ENCODE measurements around the gene CEP170. TPM values are rescaled to one million over a fixed set of nuclear protein-coding genes. Genes with fewer than 3 reads are reported as not detected.

Gene CEP170
- total RNA-seq, 1 donor from 2014 or later, result 86.5 TPM

DNA sequence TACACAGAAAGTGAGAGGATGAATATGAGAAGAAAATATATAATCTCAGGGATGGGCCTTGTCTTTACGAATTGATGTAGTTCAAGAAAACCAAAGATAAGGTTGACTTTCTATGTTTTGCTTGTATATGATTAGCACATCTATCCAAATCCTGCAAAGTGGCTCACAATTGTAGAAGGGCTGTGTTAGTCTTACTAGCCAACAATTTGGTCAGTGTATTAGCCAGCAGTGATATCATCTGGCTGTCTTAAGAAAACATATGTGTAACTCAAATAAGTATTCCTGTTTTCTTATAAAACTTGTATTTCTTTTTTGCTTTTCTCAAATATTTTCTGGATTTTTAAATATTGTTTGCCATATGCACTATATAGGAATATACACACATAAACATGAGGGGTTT lies 6.3 kb upstream of the CEP170 start:
- DNase-seq (no peak), ATAC-seq (no peak)
- Histone ChIP-seq H3K27me3 (no peaks in the 10 kb centered on the region), H3K27ac (no peak overlapping the region), H3K4me3 (no peak overlapping the region), H3K4me1 (peaks cover 33% of the 10 kb centered on the region), H3K9me3 (no peaks in the 10 kb centered on the region), H3K36me3 (no peaks in the 10 kb centered on the region)
- TF ChIP-seq, protein P1, sequence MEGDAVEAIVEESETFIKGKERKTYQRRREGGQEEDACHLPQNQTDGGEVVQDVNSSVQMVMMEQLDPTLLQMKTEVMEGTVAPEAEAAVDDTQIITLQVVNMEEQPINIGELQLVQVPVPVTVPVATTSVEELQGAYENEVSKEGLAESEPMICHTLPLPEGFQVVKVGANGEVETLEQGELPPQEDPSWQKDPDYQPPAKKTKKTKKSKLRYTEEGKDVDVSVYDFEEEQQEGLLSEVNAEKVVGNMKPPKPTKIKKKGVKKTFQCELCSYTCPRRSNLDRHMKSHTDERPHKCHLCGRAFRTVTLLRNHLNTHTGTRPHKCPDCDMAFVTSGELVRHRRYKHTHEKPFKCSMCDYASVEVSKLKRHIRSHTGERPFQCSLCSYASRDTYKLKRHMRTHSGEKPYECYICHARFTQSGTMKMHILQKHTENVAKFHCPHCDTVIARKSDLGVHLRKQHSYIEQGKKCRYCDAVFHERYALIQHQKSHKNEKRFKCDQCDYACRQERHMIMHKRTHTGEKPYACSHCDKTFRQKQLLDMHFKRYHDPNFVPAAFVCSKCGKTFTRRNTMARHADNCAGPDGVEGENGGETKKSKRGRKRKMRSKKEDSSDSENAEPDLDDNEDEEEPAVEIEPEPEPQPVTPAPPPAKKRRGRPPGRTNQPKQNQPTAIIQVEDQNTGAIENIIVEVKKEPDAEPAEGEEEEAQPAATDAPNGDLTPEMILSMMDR (IDR thresholded peaks at IDR 0.05), result no peak
- intact Hi-C loops (cut with DNase I), result no loop called here

DNA sequence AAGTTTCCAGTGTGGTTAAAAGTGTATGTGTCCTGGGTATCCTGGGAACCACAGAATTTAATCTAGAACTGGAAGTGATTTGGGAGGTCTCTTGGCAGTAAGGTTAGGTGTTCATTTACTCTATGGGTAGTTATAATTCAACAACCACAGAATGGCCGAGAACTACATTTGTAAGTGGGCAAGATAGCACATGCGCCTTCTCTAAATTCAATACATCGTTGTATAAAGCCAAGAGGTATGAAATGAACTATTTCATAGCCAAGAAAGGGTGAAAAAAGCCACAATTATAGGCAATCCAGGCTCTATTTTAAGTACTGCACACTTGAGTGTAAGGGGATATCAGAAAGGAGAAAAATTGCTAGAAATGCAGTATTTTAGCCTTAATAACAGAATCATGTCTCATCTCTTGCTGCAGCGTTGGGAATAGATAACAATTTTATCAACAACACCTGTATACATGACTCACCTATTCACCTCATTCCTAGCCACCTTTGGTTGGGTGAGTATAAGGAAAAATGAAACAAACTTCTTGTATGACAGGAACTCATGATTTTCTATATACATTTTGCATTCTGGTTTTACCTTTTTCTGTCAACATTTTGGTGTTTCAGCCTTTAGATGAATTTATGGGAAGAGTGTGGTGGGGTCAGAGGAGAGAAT lies 5.3 kb upstream of the CEP170 start:
- TF ChIP-seq, protein P1 (IDR thresholded peaks at IDR 0.05), result no peak
- Histone ChIP-seq H3K36me3 (no peaks in the 10 kb centered on the region), H3K4me3 (no peak overlapping the region), H3K4me1 (peaks cover 27% of the 10 kb centered on the region), H3K9me3 (no peaks in the 10 kb centered on the region), H3K27me3 (no peaks in the 10 kb centered on the region), H3K27ac (no peak overlapping the region)
- no peak for DNase-seq
- ATAC-seq, result no peak
- intact Hi-C loops (cut with DNase I), result no loop called here

DNA sequence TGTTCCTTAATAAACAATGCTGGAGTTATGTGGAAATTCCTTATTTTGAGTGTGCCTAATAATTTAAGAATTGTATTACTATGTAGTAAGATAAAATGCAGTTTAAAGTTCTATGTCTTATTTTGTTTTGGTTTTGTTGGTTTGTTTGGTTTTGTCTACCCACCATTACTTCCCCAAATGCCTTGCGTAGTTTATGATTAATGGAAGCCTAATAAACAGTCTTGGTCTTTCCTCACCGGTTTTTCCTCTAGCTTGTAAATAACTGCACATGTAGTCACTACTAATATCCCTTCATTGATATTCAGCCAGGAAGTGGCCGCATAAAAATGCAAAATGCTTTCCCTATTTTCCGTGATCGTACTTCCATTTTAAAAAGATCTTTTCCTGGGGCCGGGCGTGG lies 3.6 kb upstream of the CEP170 start:
- Histone ChIP-seq H3K9me3 (no peaks in the 10 kb centered on the region), H3K27ac (no peak overlapping the region), H3K4me3 (no peak overlapping the region), H3K27me3 (no peaks in the 10 kb centered on the region), H3K4me1 (peaks cover 11% of the 10 kb centered on the region), H3K36me3 (no peaks in the 10 kb centered on the region)
- DNase-seq, result no peak
- ATAC-seq, result no peak
- TF ChIP-seq, protein P1 (IDR thresholded peaks at IDR 0.05), result no peak
- intact Hi-C loops (cut with DNase I), result no loop called here

DNA sequence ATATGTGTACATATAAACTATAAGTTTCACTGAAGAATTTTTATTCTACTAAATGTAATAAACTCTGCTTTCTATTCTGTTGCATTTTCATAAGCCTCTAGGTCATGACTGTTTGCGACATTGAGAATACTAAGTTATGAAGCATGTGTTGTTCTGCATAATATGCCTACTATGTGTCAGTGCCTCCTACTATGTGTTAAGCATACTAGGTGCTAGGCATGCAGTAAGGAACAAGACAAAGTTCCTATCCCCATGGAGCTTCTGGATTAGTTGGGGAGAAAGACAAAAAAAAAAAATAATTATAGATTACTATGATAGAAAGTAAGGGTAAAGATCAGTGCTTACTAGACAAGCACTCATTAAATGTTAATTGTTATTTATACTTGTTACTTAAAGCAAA lies 2.1 kb upstream of the CEP170 start:
- intact Hi-C loops (cut with DNase I), result no loop called here

DNA sequence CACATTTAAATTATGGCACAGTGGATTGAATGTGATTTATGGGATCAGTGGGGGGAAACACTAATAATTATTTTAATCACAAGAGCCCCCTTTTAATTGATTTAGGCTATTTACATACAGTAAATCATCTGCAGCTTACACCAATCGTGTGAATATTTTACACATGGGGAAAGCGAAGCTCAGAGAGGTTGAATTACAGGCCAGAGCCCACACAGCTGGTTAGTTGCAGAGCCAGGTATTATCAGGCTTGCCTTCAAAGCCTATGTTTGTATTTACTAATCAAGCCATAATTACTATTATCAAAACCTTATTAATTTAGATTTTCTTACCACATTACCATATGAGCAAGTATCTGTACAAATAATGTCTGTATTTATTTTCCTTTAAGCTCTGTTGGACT lies 1.5 kb upstream of the CEP170 start:
- peak overlapping the region; percentile 82 for H3K4me3 ChIP-seq
- no peaks in the 10 kb centered on the region for H3K36me3 ChIP-seq
- DNase-seq, result no peak
- peaks cover 19% of the 10 kb centered on the region for H3K4me1 ChIP-seq
- TF ChIP-seq, protein P1 (IDR thresholded peaks at IDR 0.05), result no peak
- intact Hi-C loops (cut with DNase I), result no loop called here
- H3K27me3 ChIP-seq, result no peaks in the 10 kb centered on the region
- no peak for ATAC-seq
- H3K9me3 ChIP-seq, result no peaks in the 10 kb centered on the region
- peak overlapping the region; percentile 96 for H3K27ac ChIP-seq

More for the DNA sequence above, 2.1 kb upstream of the CEP170 start:
- no peaks in the 10 kb centered on the region for H3K36me3 ChIP-seq
- ATAC-seq (no peak), DNase-seq (no peak)
- peak overlapping the region; percentile 82 for H3K4me3 ChIP-seq
- H3K9me3 ChIP-seq, result no peaks in the 10 kb centered on the region
- peak overlapping the region; percentile 96 for H3K27ac ChIP-seq
- peaks cover 13% of the 10 kb centered on the region for H3K4me1 ChIP-seq
- no peaks in the 10 kb centered on the region for H3K27me3 ChIP-seq
- TF ChIP-seq, protein P1 (IDR thresholded peaks at IDR 0.05), result no peak
